Mucosa of descending colon (tissue), 3 donors: ENCODE measurements around the gene OXLD1. TPM values are rescaled to one million over a fixed set of nuclear protein-coding genes. Genes with fewer than 3 reads are reported as not detected.

ENCODE experiments used
- ATAC-seq: fragments of 200-7000 bp; cut with Tn5 transposase; one replicate; pipeline ENCODE4 v1.9.1; 2020; ENCODE audit warnings: mild to moderate bottlenecking, moderate library complexity
- DNase-seq, 3 donors: peaks; one replicate each; pipeline ENCODE4 v3.0.0-alpha.2; 2020
- H3K36me3 ChIP-seq: fragments of 200-600 bp; one replicate; pipeline ENCODE4 v1.8.0; 2021; ENCODE audit warnings: low read depth, mild to moderate bottlenecking
- H3K4me1 ChIP-seq: fragments of 200-600 bp; one replicate; pipeline ENCODE4 v1.8.0; 2021; ENCODE audit warnings: low read depth, mild to moderate bottlenecking
- H3K4me3 ChIP-seq: fragments of 200-600 bp; one replicate; pipeline ENCODE4 v1.8.0; 2021; ENCODE audit warnings: mild to moderate bottlenecking
- H3K9me3 ChIP-seq: fragments of 200-600 bp; one replicate; pipeline ENCODE4 v1.8.0; 2021; ENCODE audit warnings: mild to moderate bottlenecking
- intact Hi-C, 2 donors: fragments of 100-400 bp; cut with DNase I in 1 of 2; cut with micrococcal nuclease in 1 of 2; formaldehyde crosslinking; loops; one replicate each; pipeline versions ENCODE4 v1.11.0 to v1.11.1; 2022; cut with DNase I, micrococcal nuclease
- long read RNA-seq, 2 donors: library from polyadenylated mRNA; unstranded; transcript quantifications; one replicate each; pipeline ENCODE4 v2.0.0, GENCODE V29; 2019 to 2021
- total RNA-seq, 3 donors: library from RNA; stranded (reverse); fragmentation: NEBNext Ultra II Directional in 2 of 3; extraction: Animal tissue kit (Norgen Biotek cat#: 25700) in 2 of 3; gene quantifications; one replicate each; pipeline versions ENCODE4 v1.2.1 to v1.2.4, GENCODE V29; 2021 to 2023
- TF ChIP-seq, protein P1 (sequence below): fragments of 200-600 bp; IDR thresholded peaks from one replicate; pipeline ENCODE4 v1.8.0; 2022; ENCODE audit warnings: antibody characterized with exemption, mild to moderate bottlenecking
- donor health status: DM: no; HTN: no; CAD: no; lungs with moderate emphysema.
- donor health status: DM: no; HTN: no; CAD: no.
- donor health status: DM: no; HTN: yes; CAD: no.

OXLD1 gene
- 10 to 100 TPM; 26.3 to 27.5 (median 26.8) TPM for total RNA-seq
- long read RNA-seq, donor 1, transcript OXLD1-206 (1 exons, 1,600 nt), result major isoform, 19 of 38 reads
- long read RNA-seq, donor 1, transcript OXLD1-207 (2 exons, 821 nt), result minor isoform, 6 of 38 reads
- long read RNA-seq, donor 1, transcript OXLD1-201 (2 exons, 620 nt), result minor isoform, 7 of 38 reads
- long read RNA-seq, donor 1, partial matches to known transcripts, result 0 of 38 reads
- long read RNA-seq, donor 1, other reads (novel, unspliced or antisense), result 0 of 38 reads
- long read RNA-seq, donor 2, transcript OXLD1-206 (1 exons, 1,600 nt), result major isoform, 18 of 40 reads
- long read RNA-seq, donor 2, transcript OXLD1-207 (2 exons, 821 nt), result minor isoform, 9 of 40 reads
- long read RNA-seq, donor 2, transcript OXLD1-201 (2 exons, 620 nt), result minor isoform, 9 of 40 reads
- long read RNA-seq, donor 2, partial matches to known transcripts, result 0 of 40 reads
- long read RNA-seq, donor 2, other reads (novel, unspliced or antisense), result 0 of 40 reads

DNA sequence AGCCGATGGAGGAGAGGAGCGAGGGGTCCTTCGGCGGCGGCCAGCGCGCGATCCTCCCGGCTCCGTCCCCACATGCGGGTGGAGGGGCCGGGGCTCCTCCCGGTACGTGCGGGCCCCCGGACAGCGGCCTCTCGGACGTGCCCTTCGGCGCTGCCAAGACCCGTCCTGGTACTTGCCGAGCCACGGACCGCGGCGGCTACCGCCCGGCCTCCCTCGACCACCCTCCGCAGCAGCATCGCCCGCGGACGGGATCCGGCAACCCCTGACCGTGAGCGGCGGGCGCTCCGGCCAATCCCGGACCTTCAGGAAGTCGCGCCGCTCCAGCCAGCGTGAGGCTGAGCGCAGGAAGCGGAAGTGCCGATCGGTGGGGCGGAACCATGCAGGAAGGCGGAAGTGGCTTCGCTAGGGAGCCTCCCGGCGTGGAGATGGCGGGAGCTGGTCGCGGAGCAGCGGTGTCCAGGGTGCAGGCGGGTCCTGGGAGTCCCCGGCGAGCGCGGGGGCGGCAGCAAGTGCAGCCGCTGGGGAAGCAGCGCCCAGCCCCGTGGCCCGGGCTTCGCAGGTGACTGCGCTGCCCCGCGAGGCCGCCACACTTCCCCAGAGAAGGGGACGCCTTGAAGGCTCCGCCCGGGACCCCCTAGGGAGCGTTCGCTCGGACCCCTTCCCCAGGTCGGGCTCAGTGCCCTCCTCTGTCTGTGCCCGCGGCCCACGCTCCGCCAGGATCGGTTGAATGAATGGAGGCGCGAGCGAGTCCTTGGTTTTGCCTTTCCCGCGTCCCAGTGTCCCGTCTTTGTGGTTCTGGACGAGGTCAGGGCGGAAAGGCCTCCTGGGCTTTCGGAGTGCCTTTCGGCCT lies at the start of gene OXLD1, which contains the start of gene CCDC137:
TSS of gene OXLD1 (minus strand) at position 264 of the 850 bp plus-strand sequence. CDS start at position 236, 28 bp downstream.
TSS of gene CCDC137 (plus strand) at position 396 of the 850 bp plus-strand sequence. CDS start at position 426, 30 bp downstream.
- Histone ChIP-seq H3K9me3 (no peaks in the 10 kb centered on the region), H3K4me1 (peaks cover 17% of the 10 kb centered on the region), H3K36me3 (no peaks in the 10 kb centered on the region), H3K4me3 (peak within 1 kb of the TSS; percentile 96)
- DNase-seq, result peak; percentile 97 to 98 (median 97)
- intact Hi-C loops, result no loop called here
- TF ChIP-seq, protein P1, sequence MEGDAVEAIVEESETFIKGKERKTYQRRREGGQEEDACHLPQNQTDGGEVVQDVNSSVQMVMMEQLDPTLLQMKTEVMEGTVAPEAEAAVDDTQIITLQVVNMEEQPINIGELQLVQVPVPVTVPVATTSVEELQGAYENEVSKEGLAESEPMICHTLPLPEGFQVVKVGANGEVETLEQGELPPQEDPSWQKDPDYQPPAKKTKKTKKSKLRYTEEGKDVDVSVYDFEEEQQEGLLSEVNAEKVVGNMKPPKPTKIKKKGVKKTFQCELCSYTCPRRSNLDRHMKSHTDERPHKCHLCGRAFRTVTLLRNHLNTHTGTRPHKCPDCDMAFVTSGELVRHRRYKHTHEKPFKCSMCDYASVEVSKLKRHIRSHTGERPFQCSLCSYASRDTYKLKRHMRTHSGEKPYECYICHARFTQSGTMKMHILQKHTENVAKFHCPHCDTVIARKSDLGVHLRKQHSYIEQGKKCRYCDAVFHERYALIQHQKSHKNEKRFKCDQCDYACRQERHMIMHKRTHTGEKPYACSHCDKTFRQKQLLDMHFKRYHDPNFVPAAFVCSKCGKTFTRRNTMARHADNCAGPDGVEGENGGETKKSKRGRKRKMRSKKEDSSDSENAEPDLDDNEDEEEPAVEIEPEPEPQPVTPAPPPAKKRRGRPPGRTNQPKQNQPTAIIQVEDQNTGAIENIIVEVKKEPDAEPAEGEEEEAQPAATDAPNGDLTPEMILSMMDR, result no peak
- peak; percentile 99 for ATAC-seq

DNA sequence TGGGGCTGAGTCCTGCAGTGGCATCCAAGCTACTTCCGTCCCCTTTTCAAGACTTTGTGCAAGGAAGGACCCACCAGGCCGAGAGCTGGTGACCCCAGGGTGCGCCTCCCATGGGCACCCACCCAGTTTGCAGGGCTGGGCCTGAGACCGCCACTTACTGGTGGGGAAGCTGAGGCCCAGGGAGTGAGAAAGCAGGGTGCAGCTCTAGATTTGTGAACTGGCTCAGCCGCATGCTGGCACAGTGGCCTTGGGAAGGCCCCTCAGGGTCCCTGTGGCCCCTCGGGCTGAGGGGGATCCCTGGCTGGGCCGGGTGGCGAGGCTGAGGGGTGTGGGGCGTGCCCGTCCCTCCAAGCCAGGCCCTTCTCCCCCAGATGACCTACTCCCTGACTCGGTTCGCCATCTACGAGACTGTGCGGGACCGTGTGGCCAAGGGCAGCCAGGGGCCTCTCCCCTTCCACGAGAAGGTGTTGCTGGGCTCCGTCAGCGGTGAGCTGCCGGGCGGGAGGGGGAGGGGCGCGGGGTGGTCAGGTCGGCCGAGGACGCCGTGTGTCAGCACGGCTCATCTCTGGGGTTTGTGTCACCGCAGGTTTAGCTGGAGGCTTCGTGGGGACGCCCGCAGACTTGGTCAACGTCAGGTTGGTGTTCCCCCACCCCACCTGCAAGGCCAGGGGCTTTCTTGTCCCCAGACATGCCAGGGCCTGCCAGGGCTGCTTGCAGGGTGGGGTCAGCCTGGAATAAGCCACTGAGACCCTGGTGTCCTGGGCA lies 48.9 kb upstream of the OXLD1 start:
- intact Hi-C loops, result no loop called here
- TF ChIP-seq, protein P1, result no peak
- no peak for DNase-seq
- H3K36me3 ChIP-seq, result no peaks in the 10 kb centered on the region
- H3K4me3 ChIP-seq, result no peak overlapping the region
- peaks cover 27% of the 10 kb centered on the region for H3K4me1 ChIP-seq
- H3K9me3 ChIP-seq, result no peaks in the 10 kb centered on the region
- ATAC-seq, result no peak

DNA sequence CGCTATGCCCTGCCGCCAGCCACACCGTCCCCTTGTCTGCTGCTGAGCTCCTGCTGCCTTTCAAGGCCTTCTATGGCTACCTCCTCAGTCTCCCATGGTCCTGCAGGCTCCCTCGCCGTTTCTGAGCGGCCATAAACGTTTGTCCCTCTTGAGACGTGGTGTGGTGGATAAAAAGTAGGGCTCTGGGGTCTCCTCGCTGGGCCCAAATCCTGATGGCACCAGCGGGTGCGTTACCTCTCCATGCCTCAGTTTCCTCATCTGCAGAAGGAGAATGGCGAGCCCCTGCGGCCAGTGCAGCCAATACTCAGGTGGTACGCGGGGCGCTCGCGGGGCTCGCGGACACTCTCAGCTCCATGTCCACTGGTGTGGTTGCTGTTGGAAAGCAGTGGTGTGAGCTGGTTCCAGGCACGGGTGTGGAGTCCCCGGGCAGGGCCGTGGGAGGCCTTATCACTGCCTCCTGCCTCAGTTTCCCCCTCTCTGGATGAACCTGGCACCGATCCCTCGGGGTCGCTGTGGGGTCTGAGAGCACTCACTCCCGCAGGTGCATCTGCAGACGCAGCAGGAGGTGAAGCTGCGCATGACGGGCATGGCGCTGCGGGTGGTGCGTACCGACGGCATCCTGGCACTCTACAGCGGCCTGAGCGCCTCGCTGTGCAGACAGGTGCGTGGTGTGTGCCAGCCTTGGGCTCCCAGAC lies 48.2 kb upstream of the OXLD1 start:
- no peak for ATAC-seq
- Histone ChIP-seq H3K9me3 (no peaks in the 10 kb centered on the region), H3K4me3 (no peak overlapping the region), H3K36me3 (no peaks in the 10 kb centered on the region), H3K4me1 (peaks cover 34% of the 10 kb centered on the region)
- peak in 1 of 3 donors; percentile 48 for DNase-seq
- TF ChIP-seq, protein P1, result no peak
- intact Hi-C loops, result no loop called here

DNA sequence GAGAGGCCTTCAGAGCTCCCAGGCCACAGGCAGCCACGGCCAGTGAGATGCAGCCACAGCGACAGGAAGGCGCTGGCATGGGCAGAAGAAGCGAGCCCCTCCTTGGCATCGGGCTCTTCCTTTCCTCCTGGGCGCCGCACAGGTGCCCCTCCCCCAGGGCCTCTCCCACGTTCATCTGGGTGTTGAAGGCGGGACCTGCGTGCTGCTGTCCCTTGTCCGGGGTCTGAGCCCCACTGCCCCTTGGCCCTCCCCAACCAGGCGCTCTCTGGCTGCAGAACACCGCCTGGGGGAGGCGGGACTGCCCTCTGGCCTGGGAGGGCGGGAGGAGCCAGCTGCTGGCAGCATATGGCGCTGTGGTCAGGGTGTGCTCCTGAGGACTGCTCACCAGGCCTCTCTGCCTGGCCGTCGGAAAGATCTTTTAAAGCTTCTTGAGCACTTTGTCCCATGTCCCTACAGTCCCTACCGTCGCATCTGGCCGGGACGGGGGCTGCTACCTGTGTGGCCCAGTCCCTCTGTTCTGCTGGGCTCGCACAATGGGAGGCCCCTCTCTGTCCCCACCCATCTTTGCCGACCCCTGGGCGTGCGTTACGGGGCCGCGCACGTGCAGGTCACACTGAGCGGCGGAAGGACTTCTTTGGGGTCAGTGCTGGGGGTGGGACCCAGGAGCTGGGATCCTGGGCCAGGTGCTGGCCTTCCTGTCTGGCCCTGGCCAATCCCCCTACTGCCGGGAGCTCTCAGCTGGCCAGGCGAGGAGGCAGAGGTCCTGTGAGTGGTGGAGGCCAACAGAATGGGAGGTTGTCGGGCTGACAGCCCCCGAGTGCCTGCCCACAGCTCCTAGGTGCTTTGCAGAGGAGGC lies 47.4 kb upstream of the OXLD1 start:
- Histone ChIP-seq H3K4me1 (peaks cover 36% of the 10 kb centered on the region), H3K4me3 (no peak overlapping the region), H3K36me3 (no peaks in the 10 kb centered on the region), H3K9me3 (no peaks in the 10 kb centered on the region)
- ATAC-seq, result peak; percentile 62
- intact Hi-C loops, result no loop called here
- DNase-seq, result peak; percentile 76 to 83 (median 81)
- TF ChIP-seq, protein P1, result no peak
